ENCODE data around the gene SH3TC1.
A peak's percentile ranks its signal among the peaks of the same experiment; 100 is the strongest.

Gene SH3TC1

GRCh38 chr4:8218371-8219031 is 19.4 kb downstream of the SH3TC1 start:
- Histone ChIP-seq H3K4me3 (ENCODE audit: low read depth, low read length) (no peak overlapping the region), H3K27me3 (ENCODE audit: control insufficient read depth, insufficient read depth, low read length) (no peaks in the 10 kb centered on the region), H3K9ac (ENCODE audit: low read depth, low read length) (no peak overlapping the region), H3K36me3 (ENCODE audit: control insufficient read depth, insufficient read depth, low read length) (no peaks in the 10 kb centered on the region), H3K27ac (ENCODE audit: low read depth, low read length) (no peak overlapping the region), H3K9me3 (ENCODE audit: control insufficient read depth, insufficient read depth, low read length) (no peaks in the 10 kb centered on the region), H3K4me1 (ENCODE audit: control insufficient read depth, insufficient read depth, low read length) (no peaks in the 10 kb centered on the region)

- no peaks in the 10 kb centered on the region for H3K4me1 ChIP-seq (ENCODE audit: control insufficient read depth, insufficient read depth, low read length)
- H3K36me3 ChIP-seq (ENCODE audit: control insufficient read depth, insufficient read depth, low read length) = no peaks in the 10 kb centered on the region
- no peak overlapping the region for H3K9ac ChIP-seq (ENCODE audit: low read depth, low read length)
- H3K9me3 ChIP-seq (ENCODE audit: control insufficient read depth, insufficient read depth, low read length) = no peaks in the 10 kb centered on the region
- H3K27me3 ChIP-seq (ENCODE audit: control insufficient read depth, insufficient read depth, low read length) = no peaks in the 10 kb centered on the region
- H3K27ac ChIP-seq (ENCODE audit: low read depth, low read length) = no peak overlapping the region
- no peak overlapping the region for H3K4me3 ChIP-seq (ENCODE audit: low read depth, low read length)
Observed at GRCh38 chr4:8219236-8219635, 20.1 kb downstream of the SH3TC1 start.

GRCh38 chr4:8220661-8221450 is 21.8 kb downstream of the SH3TC1 start:
- H3K4me1 ChIP-seq (ENCODE audit: control insufficient read depth, insufficient read depth, low read length) = peaks cover 8% of the 10 kb centered on the region
- H3K9ac ChIP-seq (ENCODE audit: low read depth, low read length) = no peak overlapping the region
- no peaks in the 10 kb centered on the region for H3K9me3 ChIP-seq (ENCODE audit: control insufficient read depth, insufficient read depth, low read length)
- H3K27ac ChIP-seq (ENCODE audit: low read depth, low read length) = no peak overlapping the region
- H3K27me3 ChIP-seq (ENCODE audit: control insufficient read depth, insufficient read depth, low read length) = no peaks in the 10 kb centered on the region
- H3K4me3 ChIP-seq (ENCODE audit: low read depth, low read length) = no peak overlapping the region
- no peaks in the 10 kb centered on the region for H3K36me3 ChIP-seq (ENCODE audit: control insufficient read depth, insufficient read depth, low read length)

- no peak overlapping the region for H3K4me3 ChIP-seq (ENCODE audit: low read depth, low read length)
- H3K36me3 ChIP-seq (ENCODE audit: control insufficient read depth, insufficient read depth, low read length) = no peaks in the 10 kb centered on the region
- H3K9me3 ChIP-seq (ENCODE audit: control insufficient read depth, insufficient read depth, low read length) = no peaks in the 10 kb centered on the region
- H3K27me3 ChIP-seq (ENCODE audit: control insufficient read depth, insufficient read depth, low read length) = no peaks in the 10 kb centered on the region
- H3K9ac ChIP-seq (ENCODE audit: low read depth, low read length) = no peak overlapping the region
- no peak overlapping the region for H3K27ac ChIP-seq (ENCODE audit: low read depth, low read length)
- H3K4me1 ChIP-seq (ENCODE audit: control insufficient read depth, insufficient read depth, low read length) = peaks cover 14% of the 10 kb centered on the region
Observed at GRCh38 chr4:8221476-8221875, 22.4 kb downstream of the SH3TC1 start.

DNA sequence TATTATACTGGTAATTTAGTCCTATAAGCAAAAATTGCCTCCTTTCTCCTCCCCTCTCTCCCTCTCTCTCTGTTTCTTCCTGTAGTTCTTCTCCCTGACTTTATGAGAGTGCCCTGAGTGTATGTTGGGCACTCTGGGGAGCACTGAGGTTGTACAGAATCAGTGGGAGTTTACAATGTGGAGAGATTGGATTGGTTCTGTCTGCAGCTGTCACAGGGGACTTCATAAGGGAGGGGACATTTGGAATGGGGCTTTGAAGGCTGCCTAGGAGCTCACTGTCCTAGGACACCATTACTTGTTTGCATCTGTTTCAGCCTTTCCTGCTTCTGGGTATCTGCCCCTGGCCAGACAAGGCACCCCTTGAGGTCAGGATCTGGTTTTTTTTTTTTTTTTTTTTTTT is 22.9 kb downstream of the SH3TC1 start:
- H3K27me3 ChIP-seq (ENCODE audit: control insufficient read depth, insufficient read depth, low read length) = no peaks in the 10 kb centered on the region
- no peak overlapping the region for H3K27ac ChIP-seq (ENCODE audit: low read depth, low read length)
- no peak overlapping the region for H3K4me3 ChIP-seq (ENCODE audit: low read depth, low read length)
- H3K4me1 ChIP-seq (ENCODE audit: control insufficient read depth, insufficient read depth, low read length) = peaks cover 16% of the 10 kb centered on the region
- no peaks in the 10 kb centered on the region for H3K9me3 ChIP-seq (ENCODE audit: control insufficient read depth, insufficient read depth, low read length)
- H3K36me3 ChIP-seq (ENCODE audit: control insufficient read depth, insufficient read depth, low read length) = no peaks in the 10 kb centered on the region
- no peak overlapping the region for H3K9ac ChIP-seq (ENCODE audit: low read depth, low read length)

DNA sequence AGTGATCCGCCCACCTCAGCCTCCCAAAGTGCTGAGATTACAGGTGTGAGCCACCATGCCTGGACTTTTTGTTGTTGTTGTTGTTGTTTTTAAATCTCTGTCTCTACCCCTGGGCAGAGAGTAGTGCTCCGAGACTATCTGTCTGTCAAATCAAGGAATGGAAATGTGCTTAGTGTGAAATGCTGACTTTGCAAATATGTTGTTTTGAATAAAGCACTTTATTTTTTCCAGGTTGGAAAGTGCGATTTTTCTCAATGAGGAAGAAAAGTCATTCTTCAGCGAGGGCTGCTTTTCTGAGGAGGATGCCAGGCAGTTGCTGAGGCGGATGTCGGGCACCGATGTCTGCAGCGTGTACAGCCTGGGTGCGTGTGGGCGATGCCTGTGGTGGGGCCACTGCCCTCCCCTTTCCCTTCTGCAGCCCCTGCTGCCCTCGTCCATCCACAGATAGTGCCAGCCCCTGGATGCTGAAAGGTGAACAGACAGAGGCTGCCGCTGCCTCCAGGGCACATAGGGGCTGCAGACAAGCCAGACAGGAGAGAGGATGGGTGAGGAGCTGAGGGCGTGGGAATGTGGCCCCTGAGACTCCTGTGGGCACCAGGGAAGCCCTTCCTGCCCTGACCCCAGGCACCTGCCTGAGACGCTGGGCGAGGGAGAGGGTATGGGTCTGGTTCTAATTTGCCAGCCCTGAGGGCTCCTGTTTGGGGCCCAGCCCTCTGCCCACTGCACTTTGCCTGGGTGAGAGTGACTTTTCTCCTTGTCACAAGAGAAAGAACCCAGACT is 23.7 kb downstream of the SH3TC1 start:
- H3K4me1 ChIP-seq (ENCODE audit: control insufficient read depth, insufficient read depth, low read length) = peaks cover 16% of the 10 kb centered on the region
- H3K9ac ChIP-seq (ENCODE audit: low read depth, low read length) = no peak overlapping the region
- no peak overlapping the region for H3K27ac ChIP-seq (ENCODE audit: low read depth, low read length)
- no peaks in the 10 kb centered on the region for H3K27me3 ChIP-seq (ENCODE audit: control insufficient read depth, insufficient read depth, low read length)
- H3K36me3 ChIP-seq (ENCODE audit: control insufficient read depth, insufficient read depth, low read length) = no peaks in the 10 kb centered on the region
- no peak overlapping the region for H3K4me3 ChIP-seq (ENCODE audit: low read depth, low read length)
- no peaks in the 10 kb centered on the region for H3K9me3 ChIP-seq (ENCODE audit: control insufficient read depth, insufficient read depth, low read length)

GRCh38 chr4:8224267-8224974 is 25.3 kb downstream of the SH3TC1 start:
- no peaks in the 10 kb centered on the region for H3K36me3 ChIP-seq (ENCODE audit: control insufficient read depth, insufficient read depth, low read length)
- H3K9me3 ChIP-seq (ENCODE audit: control insufficient read depth, insufficient read depth, low read length) = no peaks in the 10 kb centered on the region
- no peak overlapping the region for H3K4me3 ChIP-seq (ENCODE audit: low read depth, low read length)
- H3K27me3 ChIP-seq (ENCODE audit: control insufficient read depth, insufficient read depth, low read length) = no peaks in the 10 kb centered on the region
- no peak overlapping the region for H3K27ac ChIP-seq (ENCODE audit: low read depth, low read length)
- no peak overlapping the region for H3K9ac ChIP-seq (ENCODE audit: low read depth, low read length)
- H3K4me1 ChIP-seq (ENCODE audit: control insufficient read depth, insufficient read depth, low read length) = peaks cover 16% of the 10 kb centered on the region

DNA sequence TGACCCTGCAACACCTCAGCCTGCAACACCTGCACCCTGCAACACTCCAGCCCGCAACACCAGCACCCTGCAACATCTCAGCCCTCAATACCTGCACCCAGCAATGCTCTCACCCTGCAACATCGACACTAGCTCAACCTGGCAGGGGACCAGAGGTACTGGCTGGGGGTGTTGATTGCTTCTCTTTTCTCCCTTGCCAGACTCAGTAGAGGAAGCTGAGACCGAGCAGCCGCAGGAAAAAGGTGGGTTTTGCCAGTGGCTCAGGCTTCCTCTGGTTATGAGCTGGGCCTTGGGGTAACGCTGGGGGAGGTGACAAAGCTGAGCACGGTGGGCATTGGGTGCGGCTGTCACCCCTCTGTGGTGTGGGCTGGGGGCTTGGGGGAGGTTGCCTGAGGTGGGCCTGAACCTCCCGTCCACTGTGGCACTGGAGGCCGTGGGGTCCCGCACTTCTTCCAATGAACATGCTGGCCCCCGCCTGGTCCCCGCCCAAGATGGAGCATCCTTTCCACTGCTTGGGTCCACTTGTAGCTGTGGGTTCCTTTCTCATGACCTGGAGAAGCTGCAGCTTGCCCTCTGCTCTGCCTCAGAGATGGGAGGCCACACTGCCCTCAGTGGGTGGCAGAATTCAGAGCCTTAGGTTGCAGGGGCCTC is 26.0 kb downstream of the SH3TC1 start:
- Histone ChIP-seq H3K4me3 (ENCODE audit: low read depth, low read length) (no peak overlapping the region), H3K27me3 (ENCODE audit: control insufficient read depth, insufficient read depth, low read length) (no peaks in the 10 kb centered on the region), H3K27ac (ENCODE audit: low read depth, low read length) (peak overlapping the region; percentile 95), H3K9me3 (ENCODE audit: control insufficient read depth, insufficient read depth, low read length) (no peaks in the 10 kb centered on the region), H3K36me3 (ENCODE audit: control insufficient read depth, insufficient read depth, low read length) (no peaks in the 10 kb centered on the region), H3K4me1 (ENCODE audit: control insufficient read depth, insufficient read depth, low read length) (peaks cover 16% of the 10 kb centered on the region), H3K9ac (ENCODE audit: low read depth, low read length) (peak overlapping the region; percentile 16; the same call in 1 of the 2 replicates)

DNA sequence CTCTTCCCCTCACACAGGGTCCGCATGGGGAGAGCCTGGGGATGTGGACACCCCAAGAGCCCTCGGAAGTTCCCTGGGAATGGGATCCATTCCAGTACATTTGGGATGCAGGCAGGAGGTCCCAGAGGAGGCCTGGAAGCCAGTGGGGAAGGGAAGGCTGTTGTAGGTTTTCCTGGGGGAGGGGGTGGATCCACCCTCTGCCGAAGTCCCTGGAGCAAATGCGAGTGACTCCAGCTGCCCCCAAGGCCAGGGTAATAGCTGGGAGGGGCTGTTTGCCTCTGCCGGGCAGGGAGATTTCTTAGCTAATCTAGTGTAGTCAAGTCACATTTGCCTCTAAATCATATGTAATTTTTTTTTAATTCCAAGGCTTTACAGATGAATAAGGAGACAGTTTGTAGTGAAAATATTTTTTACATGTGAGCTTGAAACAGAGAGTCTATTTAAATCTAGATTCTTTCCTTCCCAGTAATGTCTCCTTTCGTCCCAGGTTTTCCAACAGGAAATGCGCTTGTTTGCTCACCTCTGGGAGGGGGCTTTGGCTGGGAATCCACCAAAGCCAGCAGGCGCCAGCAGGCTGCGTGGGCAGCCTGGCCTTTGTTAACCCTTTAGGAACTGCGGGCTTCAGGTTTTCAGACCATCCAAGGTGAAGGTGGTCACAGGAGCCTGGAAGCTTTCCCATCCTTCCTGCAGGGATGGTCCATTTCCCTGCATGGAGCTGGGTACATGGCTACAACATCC is 26.8 kb downstream of the SH3TC1 start:
- Histone ChIP-seq H3K9me3 (ENCODE audit: control insufficient read depth, insufficient read depth, low read length) (no peaks in the 10 kb centered on the region), H3K27ac (ENCODE audit: low read depth, low read length) (peak overlapping the region; percentile 95)

More for the DNA sequence above, 26.8 kb downstream of the SH3TC1 start:
- Histone ChIP-seq H3K27me3 (ENCODE audit: control insufficient read depth, insufficient read depth, low read length) (no peaks in the 10 kb centered on the region), H3K4me3 (ENCODE audit: low read depth, low read length) (peak overlapping the region; percentile 25; the same call in 1 of the 2 replicates), H3K36me3 (ENCODE audit: control insufficient read depth, insufficient read depth, low read length) (no peaks in the 10 kb centered on the region), H3K4me1 (ENCODE audit: control insufficient read depth, insufficient read depth, low read length) (peaks cover 16% of the 10 kb centered on the region), H3K9ac (ENCODE audit: low read depth, low read length) (peak overlapping the region; percentile 16; the same call in 1 of the 2 replicates)

All from HUES48 (cell line).